IPS-11a (cell line): ENCODE results near the gene ZCCHC14.

ENCODE experiments used
- H3K4me3 ChIP-seq: one replicate; pipeline ENCODE4 v1.5.1; 2013; ENCODE audit warnings: low read depth, low read length, control low read depth

Gene ZCCHC14

GRCh38 chr16:87458424-87458915 lies 34.4 kb downstream of the ZCCHC14 start:
- no peak overlapping the region for H3K4me3 ChIP-seq

GRCh38 chr16:87457709-87458423 lies 35.0 kb downstream of the ZCCHC14 start:
- H3K4me3 ChIP-seq: no peak overlapping the region

GRCh38 chr16:87457061-87457611 lies 35.7 kb downstream of the ZCCHC14 start:
- no peak overlapping the region for H3K4me3 ChIP-seq

- H3K4me3 ChIP-seq: no peak overlapping the region
These were observed 38.4 kb downstream of the ZCCHC14 start for GRCh38 chr16:87454391-87454790.

GRCh38 chr16:87453326-87453725 lies 39.5 kb downstream of the ZCCHC14 start:
- H3K4me3 ChIP-seq: no peak overlapping the region

GRCh38 chr16:87451563-87452210 lies 41.1 kb downstream of the ZCCHC14 start:
- H3K4me3 ChIP-seq: no peak overlapping the region

GRCh38 chr16:87448866-87449265 lies 44.0 kb downstream of the ZCCHC14 start:
- H3K4me3 ChIP-seq: no peak overlapping the region

- no peak overlapping the region for H3K4me3 ChIP-seq
These were observed 45.5 kb downstream of the ZCCHC14 start for GRCh38 chr16:87447323-87447722.

- H3K4me3 ChIP-seq: no peak overlapping the region
These were observed 46.3 kb downstream of the ZCCHC14 start for GRCh38 chr16:87446479-87446878.

- H3K4me3 ChIP-seq: no peak overlapping the region
These were observed 47.3 kb downstream of the ZCCHC14 start for GRCh38 chr16:87445486-87445885.

- H3K4me3 ChIP-seq: no peak overlapping the region
These were observed 48.9 kb downstream of the ZCCHC14 start for GRCh38 chr16:87443964-87444363.

- H3K4me3 ChIP-seq: no peak overlapping the region
These were observed 49.8 kb downstream of the ZCCHC14 start for GRCh38 chr16:87443016-87443415.

GRCh38 chr16:87442581-87442966 lies 50.2 kb downstream of the ZCCHC14 start:
- no peak overlapping the region for H3K4me3 ChIP-seq

GRCh38 chr16:87441886-87442580 lies 50.8 kb downstream of the ZCCHC14 start:
- no peak overlapping the region for H3K4me3 ChIP-seq

- H3K4me3 ChIP-seq: no peak overlapping the region
These were observed 52.9 kb downstream of the ZCCHC14 start for GRCh38 chr16:87439926-87440325.

GRCh38 chr16:87438611-87438985 lies 54.2 kb downstream of the ZCCHC14 start:
- H3K4me3 ChIP-seq: no peak overlapping the region

GRCh38 chr16:87437911-87438610 lies 54.8 kb downstream of the ZCCHC14 start:
- no peak overlapping the region for H3K4me3 ChIP-seq

- H3K4me3 ChIP-seq: no peak overlapping the region
These were observed 55.5 kb downstream of the ZCCHC14 start for GRCh38 chr16:87437327-87437726.

GRCh38 chr16:87436225-87437172 lies 56.3 kb downstream of the ZCCHC14 start:
- H3K4me3 ChIP-seq: no peak overlapping the region
